ENCODE data around the gene EXD3. TPM values are rescaled to one million over a fixed set of nuclear protein-coding genes. Genes with fewer than 3 reads are reported as not detected.
"Not testable (repeated sequence)": the region's sequence is repeated elsewhere in the genome, so short reads cannot be mapped to it uniquely, and the experiment has no call there.

Gene EXD3
- total RNA-seq, 2 donors from 2014 or later = 7.9 to 14.8 TPM

DNA sequence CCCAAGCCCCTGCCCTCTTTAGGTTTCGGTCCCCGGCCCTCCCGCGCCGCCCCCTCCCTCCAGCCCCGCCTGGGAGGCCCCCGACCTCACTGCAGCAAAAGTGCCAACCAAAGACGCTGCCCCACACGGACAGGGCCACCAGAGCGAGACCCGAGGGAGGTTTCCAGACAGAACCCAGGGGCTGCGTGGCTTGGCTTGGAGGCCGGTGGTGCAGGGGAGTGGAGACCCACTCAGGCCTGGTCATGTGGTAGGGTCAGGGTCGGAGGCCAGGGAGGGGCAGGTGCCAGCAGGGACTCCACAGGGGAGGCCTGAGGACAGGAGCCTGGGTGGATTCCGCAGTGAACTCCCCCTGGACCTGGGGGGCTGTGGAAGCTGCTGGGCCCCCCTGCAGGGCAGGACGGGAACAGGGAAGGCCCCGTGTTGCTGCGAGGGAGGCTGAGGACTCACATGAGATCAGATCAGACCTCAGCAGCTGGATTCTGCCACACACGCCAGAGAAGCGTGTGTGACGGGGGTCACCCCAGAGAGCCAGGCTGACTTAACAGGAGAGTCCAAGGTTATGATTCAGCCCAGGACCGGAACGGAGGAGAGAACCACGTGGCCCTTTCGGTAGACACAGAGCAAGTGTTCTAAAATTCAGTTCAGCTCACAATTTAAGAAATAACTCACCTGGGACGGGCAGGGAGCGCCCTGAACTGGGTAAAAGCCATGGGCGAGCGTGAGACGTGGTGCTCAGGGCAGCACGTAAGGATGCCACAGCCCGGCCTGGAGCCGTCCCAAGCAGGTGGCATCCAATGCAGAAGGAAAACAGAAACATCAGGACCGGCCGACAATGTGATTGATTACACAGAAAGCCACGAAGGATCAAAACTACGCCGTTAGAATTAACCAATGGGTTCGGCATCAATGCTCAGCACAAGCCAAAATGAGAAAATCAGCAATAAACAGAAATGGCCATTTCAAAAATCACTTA is 38.9 kb downstream of the EXD3 start:
- ATAC-seq (no peak), DNase-seq (ENCODE audit: low spot score in 2 of 2) (no peak)
- no peaks in the 10 kb centered on the region for H3K9me3 Mint-ChIP-seq
- no peaks in the 10 kb centered on the region for H3K36me3 Mint-ChIP-seq
- no peak overlapping the region for H3K27ac Mint-ChIP-seq

DNA sequence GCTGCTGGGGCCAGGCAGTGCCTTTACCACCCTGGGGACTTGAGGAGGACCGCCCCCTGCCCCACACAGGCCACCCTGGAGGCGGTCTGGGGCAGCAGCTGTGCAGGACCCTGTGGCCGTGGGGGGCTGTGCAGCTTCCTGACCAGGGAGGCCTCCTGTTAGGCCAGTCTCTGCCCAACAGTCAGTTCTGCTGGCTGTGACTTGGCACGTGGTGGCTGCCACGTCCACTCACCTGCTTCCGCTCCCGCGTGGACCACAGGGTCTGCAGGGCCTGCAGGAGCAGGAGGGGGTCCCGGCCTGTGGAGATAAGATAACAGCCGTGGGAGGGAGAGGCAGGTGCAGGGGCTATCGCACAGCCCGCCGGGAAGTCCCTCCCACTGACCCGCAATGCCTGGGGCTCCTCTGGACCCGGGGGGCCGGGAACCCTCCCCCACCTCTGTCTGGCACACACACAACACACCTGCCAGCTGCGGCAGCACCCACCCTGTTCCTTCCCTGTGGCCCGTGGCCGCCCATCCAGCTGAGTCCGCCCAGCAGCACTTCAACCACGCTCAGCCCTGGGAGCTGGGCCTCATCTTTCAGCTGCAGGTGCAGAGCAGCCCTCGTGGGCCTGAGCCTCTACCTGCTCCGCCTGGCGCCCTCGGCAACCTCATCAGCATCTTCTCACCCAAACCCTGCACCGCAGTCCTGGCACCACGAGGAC is 39.7 kb downstream of the EXD3 start:
- no peak for DNase-seq (ENCODE audit: low spot score in 2 of 2)
- no peaks in the 10 kb centered on the region for H3K36me3 Mint-ChIP-seq
- no peaks in the 10 kb centered on the region for H3K9me3 Mint-ChIP-seq
- ATAC-seq = no peak
- H3K27ac Mint-ChIP-seq = no peak overlapping the region

DNA sequence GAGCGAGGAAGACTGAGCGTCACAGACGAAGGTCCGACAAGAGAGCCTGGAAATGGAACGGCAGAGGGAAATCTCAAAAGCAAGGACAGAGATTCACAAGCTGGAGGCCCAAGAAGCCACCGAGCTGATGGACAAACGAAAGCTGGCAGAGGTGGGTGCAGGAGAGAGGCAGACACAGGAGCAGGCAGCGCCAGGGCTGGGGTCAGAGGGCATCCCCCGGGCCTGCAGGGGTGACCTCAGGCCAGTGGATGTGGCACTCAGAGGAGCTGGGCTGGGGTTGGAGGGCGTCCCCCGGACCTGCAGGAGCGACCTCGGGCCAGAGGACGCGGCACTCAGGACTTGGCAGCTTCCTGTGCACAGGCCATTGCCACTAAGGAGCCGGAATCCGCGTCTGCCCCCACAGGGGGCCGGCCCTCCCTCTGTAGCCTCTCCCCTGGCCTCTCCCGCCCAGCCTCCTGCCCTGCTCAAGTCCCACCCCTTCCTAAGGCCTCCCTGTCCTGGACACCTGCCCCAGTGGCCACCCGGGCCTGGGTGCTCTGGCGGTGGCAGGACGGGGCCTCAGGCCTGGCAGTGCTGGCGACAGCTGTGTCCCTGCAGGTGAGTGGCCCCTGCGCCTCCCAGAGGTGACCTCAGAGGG is 40.4 kb downstream of the EXD3 start:
- H3K27ac Mint-ChIP-seq = no peak overlapping the region
- ATAC-seq (no peak), DNase-seq (ENCODE audit: low spot score in 2 of 2) (no peak)
- no peaks in the 10 kb centered on the region for H3K36me3 Mint-ChIP-seq
- no peaks in the 10 kb centered on the region for H3K9me3 Mint-ChIP-seq

DNA sequence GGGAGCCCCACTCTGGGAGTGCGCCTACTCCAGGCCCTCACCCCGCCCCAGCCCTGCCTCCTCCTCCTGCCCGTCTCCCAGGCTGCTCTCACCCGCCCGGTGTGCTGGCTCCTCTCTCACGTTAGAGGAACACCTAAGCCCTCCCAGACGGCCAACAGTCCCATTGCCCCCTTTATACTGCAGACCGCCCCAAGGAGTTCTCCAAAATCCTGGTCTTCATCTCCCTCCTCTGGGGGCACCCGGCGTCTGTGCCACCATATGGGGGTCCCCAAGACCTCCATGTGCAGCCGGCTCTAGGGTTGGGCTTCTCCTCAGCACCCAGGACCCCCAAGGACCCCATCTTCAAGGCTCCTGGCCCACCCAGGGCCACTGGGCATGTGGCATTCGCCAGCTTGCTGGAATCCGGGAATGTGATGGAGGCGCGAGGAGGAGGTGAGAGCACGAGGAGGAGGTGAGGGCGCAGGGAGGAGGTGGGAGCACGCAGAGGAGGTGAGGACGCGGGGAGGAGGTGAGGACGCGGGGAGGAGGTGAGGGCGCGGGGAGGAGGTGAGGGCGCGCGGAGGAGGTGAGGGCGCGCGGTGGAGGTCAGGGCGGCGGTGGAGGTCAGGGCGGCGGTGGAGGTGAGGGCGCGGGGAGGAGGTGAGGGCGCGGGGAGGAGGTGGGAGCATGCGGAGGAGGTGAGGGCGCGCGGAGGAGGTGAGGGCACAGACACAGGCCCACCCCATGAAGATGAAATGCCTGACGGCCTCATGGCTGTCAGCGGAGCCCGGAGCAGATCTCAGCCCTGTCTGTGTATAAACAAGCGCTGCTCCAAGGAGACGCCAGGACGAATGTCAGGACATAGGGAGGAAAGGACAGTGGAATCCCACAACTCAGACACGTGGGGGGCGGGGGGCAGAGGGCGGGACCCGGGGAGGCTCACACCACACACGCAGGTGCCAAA is 41.2 kb downstream of the EXD3 start:
- DNase-seq (ENCODE audit: low spot score in 2 of 2) (no peak), ATAC-seq (no peak)
- no peaks in the 10 kb centered on the region for H3K36me3 Mint-ChIP-seq

DNA sequence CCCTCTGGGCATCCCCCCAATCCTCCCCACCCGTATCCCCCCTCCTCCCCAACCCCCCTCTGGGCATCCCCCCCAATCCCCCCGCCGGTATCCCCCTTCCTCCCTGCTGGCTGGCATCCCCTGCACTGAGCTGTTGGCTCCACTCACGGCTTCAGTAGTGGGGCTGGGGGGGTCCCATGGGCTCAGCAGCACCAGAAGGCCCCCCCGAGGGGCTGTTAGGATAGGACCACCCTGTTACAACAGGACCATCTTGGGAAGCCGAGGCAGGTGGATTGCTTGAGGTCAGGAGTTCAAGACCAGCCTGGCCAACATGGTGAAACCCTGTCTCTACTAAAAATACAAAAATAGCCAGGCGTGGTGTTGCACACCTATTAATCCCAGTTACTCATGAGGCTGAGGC is 42.4 kb downstream of the EXD3 start:
- Mint-ChIP-seq H3K36me3 (no peaks in the 10 kb centered on the region), H3K27ac (no peak overlapping the region), H3K9me3 (no peaks in the 10 kb centered on the region)
- ATAC-seq (no peak), DNase-seq (ENCODE audit: low spot score in 2 of 2) (no peak)

More for the DNA sequence above, 41.2 kb downstream of the EXD3 start:
- no peaks in the 10 kb centered on the region for H3K9me3 Mint-ChIP-seq
- no peak overlapping the region for H3K27ac Mint-ChIP-seq

DNA sequence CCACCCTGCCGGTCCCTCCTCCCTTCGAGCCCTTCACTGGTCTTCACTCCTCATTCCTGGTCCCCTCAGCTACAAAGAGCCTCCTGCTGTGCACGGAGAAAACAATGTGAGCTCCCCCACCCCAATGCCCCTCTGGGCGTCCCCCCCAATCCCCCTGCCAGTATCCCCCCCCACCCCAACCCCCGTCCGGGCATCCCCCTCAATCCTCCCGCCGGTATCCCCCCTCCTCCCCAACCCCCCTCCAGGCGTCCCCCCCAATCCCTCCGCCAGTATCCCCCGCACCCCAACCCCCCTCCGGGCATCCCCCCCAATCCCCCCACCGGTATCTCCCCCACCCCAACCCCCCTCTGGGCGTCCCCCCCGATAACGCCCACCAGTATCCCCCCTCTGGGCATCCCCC is 42.8 kb downstream of the EXD3 start:
- DNase-seq (ENCODE audit: low spot score in 2 of 2) (no peak), ATAC-seq (no peak)
- no peak overlapping the region for H3K27ac Mint-ChIP-seq
- no peaks in the 10 kb centered on the region for H3K36me3 Mint-ChIP-seq
- no peaks in the 10 kb centered on the region for H3K9me3 Mint-ChIP-seq

DNA sequence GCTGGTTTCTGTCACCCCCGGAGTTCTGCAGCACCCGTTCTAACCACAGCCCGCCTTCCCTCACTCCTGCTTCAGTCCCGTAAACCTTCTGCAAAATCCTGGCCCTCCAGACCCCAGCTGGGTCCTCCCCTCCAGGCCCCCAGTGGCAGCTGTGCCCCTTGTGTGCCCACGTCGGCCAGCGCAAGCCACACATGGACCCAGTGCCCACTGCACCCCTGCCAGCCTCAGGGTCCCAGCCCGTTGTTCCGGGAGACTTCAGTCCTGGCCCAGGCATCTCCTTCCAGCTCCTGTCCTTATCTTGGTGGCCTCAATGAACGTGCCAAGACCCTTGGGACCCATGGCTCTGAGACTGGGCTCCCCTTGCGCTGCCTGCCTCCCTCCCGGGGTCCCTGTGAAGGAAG is 43.2 kb downstream of the EXD3 start:
- Mint-ChIP-seq H3K27ac (no peak overlapping the region), H3K36me3 (no peaks in the 10 kb centered on the region), H3K9me3 (no peaks in the 10 kb centered on the region)
- ATAC-seq (no peak), DNase-seq (ENCODE audit: low spot score in 2 of 2) (no peak)

DNA sequence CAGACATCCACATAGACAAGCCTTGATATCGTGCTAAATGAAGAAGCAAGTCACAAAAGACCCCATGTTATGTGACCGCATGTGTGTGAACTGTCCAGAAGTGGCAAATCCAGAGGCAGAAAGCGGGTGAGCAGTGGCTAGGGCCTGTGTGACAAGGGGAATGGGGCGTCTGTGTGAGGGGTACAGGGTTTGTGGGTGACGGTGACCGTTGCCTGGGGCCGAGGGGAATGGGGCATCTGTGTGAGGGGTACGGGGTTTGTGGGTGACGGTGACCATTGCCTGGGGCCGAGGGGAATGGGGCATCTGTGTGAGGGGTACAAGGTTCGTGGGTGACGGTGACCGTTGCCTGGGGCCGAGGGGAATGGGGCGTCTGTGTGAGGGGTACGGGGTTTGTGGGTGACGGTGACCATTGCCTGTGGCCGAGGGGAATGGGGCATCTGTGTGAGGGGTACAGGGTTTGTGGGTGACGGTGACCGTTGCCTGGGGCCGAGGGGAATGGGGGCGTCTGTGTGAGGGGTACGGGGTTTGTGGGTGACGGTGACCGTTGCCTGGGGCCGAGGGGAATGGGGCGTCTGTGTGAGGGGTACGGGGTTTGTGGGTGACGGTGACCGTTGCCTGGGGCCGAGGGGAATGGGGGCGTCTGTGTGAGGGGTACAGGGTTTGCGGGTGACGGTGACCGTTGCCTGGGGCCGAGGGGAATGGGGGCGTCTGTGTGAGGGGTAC is 44.1 kb downstream of the EXD3 start:
- not testable (repeated sequence) for H3K36me3 Mint-ChIP-seq; DNase-seq (ENCODE audit: low spot score in 2 of 2); ATAC-seq

DNA sequence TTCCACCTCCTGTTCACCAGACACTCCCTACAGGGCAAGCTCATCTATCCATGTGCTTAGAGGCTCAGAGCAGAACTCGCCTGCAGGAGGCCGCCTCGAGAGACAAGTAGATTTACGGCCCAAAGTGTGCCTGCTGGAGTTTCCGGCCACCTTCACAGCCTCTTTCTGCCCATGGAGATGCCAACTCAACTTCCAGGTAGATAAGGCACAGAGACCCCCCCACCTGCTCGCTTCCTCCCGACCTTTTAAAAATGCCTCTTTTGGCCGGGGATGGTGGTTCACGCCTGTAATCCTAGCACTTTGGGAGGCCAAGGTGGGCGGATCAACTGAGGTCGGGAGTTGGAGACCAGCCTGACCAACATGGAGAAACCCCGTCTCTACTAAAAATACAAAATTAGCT is 46.6 kb downstream of the EXD3 start:
- Mint-ChIP-seq H3K27ac (peak overlapping the region in 1 of 2 donors; percentile 44), H3K36me3 (no peaks in the 10 kb centered on the region), H3K9me3 (no peaks in the 10 kb centered on the region)
- DNase-seq (ENCODE audit: low spot score in 2 of 2) (no peak), ATAC-seq (no peak)

More for the DNA sequence above, 44.1 kb downstream of the EXD3 start:
- not testable (repeated sequence) for H3K9me3 Mint-ChIP-seq, H3K27ac Mint-ChIP-seq

DNA sequence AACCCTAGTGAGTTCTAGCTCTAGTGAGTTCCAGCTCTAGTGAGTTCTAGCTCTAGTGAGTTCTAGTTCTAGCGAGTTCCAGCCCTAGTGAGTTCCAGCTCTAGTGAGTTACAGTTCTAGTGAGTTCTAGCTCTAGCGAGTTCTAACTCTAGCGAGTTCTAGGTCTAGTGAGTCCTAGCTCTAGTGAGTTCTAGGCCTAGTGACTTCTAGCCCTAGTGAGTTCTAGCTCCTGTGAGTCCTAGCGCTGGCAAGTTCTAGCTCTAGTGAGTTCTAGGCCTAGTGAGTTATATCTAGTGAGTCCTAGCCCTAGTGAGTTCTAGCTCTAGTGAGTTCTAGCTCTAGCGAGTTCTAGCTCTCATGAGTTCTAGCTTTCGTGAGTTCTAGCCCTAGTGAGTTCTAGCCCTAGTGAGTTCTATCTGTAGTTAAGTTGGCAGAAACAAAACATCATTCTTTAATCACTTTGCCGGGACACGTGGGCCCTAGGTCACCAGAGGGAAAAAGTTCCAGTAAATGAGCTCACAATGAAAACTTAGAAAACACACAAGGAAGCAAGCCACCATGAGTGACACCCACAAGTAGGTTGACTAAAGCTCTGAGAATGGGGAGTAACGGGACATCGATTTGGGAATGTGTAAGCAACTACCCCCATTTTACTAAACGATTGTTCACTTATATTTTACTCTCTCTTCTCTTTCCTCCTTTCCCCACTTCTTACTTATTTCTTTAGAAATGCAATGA is 47.5 kb downstream of the EXD3 start:
- H3K27ac Mint-ChIP-seq = no peak overlapping the region
- ATAC-seq = no peak
- H3K9me3 Mint-ChIP-seq = no peaks in the 10 kb centered on the region
- no peak for DNase-seq (ENCODE audit: low spot score in 2 of 2)
- no peaks in the 10 kb centered on the region for H3K36me3 Mint-ChIP-seq

DNA sequence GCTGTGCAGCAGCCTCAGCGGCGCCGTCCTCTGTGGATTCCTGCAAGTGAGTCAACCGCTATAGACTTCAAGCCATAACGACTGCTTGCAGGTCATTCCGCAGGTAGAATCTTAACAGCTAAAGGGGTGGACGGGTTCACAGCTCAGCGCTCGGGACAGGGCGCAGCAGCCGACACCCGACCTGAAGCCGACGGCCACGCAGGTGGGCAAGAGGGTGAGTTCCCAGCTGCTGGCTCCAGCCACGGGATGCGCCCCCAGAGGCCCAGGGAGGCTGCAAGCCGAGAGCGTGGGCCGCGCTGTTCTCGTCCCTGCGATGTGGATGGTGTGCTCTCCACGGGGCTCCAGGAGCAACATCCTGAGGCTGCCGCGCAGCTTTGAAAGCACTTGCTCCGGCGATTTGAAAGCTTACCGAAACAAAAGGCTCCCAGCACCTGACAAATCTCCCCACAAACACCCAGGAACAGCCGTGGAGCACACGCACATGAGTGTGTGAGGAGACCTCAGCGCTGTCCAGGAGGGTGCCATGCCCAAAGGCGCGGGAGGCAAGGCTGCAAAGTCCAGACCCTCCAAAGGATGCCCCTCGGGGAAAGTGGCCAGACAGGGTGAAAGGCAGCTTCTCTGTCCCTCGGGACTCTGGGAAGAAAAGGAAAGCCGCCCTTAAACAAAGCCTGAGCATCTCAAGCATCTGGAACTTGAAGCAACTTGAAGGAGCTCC is 48.7 kb downstream of the EXD3 start:
- no peak for DNase-seq (ENCODE audit: low spot score in 2 of 2)
- H3K27ac Mint-ChIP-seq = no peak overlapping the region
- H3K9me3 Mint-ChIP-seq = no peaks in the 10 kb centered on the region
- no peaks in the 10 kb centered on the region for H3K36me3 Mint-ChIP-seq
- no peak for ATAC-seq

DNA sequence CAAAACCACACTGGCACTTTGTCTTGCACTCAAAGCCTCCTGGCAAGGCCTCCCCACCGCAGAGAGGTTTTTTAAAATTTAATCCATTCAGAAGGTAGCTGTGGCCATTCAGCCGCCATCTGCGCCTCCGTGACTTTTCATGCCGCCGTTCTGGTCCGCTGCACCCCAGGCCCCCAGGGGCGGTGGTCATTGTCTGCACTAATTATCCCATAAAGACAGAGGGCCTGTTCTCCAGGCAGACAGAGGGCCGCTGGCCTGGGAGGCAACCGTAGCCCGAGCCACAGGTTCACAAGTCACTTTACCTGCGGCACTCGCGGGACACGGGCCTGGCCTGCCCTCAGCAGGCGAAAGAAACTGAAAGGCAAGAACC is 49.4 kb downstream of the EXD3 start:
- Mint-ChIP-seq H3K27ac (no peak overlapping the region), H3K9me3 (no peaks in the 10 kb centered on the region), H3K36me3 (no peaks in the 10 kb centered on the region)
- ATAC-seq = no peak
- DNase-seq (ENCODE audit: low spot score in 2 of 2) = no peak

DNA sequence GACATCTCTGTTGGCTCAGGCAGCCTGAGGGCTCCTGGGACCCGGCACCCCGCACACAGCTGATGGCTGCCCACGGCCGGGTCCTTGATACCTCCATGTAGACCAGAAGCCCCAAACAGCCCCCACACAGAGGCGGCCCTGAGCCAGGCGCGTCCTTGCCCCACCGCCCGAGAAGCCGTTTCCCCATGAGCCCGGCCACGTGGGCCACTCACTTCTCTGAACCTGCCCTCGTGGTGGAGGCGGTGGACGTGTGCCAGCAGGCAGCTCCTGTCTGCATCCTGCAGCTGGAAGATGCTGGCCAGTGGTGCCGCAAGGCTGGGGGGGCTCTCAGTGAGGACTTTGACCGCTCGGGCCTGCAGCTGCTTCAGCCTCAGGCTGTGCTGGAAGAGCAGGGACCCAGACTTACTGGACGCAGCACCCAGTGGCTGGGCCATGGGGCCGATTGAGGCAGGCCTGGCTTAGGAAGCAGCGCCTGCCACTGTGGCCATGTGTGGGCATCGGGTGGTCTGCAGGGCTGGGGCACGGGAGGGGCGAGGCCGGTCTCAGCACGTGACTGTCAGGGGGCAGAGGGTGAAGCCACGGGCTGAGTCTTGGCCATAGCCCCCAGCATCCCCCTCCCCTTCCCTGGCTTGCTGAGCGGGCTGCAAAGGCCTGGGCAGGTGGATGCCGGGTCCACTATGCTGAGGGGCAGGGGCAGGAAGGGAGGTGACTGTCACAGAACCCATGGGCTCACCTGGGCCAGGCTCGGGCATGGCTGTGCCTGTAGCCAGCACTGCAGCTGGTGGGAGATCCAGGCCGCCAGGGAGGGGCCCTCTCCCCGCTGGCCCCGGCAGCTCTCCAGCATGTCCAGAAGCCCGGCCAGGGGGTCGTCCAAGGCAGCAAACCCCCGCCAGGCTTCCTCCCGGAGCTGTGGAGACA is 50.0 kb downstream of the EXD3 start:
- Mint-ChIP-seq H3K27ac (no peak overlapping the region), H3K36me3 (no peaks in the 10 kb centered on the region), H3K9me3 (no peaks in the 10 kb centered on the region)
- ATAC-seq (no peak), DNase-seq (ENCODE audit: low spot score in 2 of 2) (no peak)

Measured in activated naive CD4-positive, alpha-beta T cell treated with anti-CD3 and anti-CD28 coated beads, Interleukin-2, amount 50 U/mL, for 72 hours (primary cell).